Measurements from ENCODE around the gene R3HDM4.

DNA sequence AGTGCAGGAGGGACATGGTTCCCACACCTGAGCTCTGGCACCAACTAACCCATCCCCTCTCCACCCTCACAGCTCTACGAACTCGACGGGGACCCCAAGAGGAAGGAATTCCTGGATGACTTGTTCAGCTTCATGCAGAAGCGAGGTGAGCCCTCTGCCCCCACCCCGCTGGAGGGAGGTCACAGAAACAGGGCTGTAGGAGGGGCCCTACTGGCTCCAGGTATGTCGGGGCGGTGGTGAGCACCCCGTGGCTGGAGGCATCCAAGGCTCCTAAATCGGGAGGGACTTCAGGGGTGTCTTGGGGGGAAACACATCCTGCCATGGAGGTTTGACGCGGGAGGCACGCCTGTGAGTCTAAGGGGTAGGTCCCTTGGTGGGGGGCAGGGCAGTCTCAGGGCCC lies 47.0 kb upstream of the R3HDM4 start:
- TF ChIP-seq, protein P1, sequence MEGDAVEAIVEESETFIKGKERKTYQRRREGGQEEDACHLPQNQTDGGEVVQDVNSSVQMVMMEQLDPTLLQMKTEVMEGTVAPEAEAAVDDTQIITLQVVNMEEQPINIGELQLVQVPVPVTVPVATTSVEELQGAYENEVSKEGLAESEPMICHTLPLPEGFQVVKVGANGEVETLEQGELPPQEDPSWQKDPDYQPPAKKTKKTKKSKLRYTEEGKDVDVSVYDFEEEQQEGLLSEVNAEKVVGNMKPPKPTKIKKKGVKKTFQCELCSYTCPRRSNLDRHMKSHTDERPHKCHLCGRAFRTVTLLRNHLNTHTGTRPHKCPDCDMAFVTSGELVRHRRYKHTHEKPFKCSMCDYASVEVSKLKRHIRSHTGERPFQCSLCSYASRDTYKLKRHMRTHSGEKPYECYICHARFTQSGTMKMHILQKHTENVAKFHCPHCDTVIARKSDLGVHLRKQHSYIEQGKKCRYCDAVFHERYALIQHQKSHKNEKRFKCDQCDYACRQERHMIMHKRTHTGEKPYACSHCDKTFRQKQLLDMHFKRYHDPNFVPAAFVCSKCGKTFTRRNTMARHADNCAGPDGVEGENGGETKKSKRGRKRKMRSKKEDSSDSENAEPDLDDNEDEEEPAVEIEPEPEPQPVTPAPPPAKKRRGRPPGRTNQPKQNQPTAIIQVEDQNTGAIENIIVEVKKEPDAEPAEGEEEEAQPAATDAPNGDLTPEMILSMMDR (IDR thresholded peaks at IDR 0.05; ENCODE audit: low read length) = no peak
- no peak for TF ChIP-seq EZH2 (IDR thresholded peaks at IDR 0.05; ENCODE audit: borderline replicate concordance, low read length)

Data from OCI-LY1 (cell line).